NCI-H1436 treated with DMSO at 0.1 percent for 48 hours (cell line): ENCODE measurements around the gene TESMIN.

Experiments used
- DNase-seq: peaks from one replicate; lab custom pipeline; 2025; lab: John Stamatoyannopoulos, UW

TESMIN gene, protein sequence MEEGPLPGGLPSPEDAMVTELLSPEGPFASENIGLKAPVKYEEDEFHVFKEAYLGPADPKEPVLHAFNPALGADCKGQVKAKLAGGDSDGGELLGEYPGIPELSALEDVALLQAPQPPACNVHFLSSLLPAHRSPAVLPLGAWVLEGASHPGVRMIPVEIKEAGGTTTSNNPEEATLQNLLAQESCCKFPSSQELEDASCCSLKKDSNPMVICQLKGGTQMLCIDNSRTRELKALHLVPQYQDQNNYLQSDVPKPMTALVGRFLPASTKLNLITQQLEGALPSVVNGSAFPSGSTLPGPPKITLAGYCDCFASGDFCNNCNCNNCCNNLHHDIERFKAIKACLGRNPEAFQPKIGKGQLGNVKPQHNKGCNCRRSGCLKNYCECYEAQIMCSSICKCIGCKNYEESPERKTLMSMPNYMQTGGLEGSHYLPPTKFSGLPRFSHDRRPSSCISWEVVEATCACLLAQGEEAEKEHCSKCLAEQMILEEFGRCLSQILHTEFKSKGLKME

GRCh38 chr11:68751331-68751856, at the start of gene TESMIN:
Gene TESMIN (minus strand): TSS chr11:68751520. CDS start chr11:68750660, 860 bp downstream.
- DNase-seq: peak; percentile 30

GRCh38 chr11:68798221-68798813, 47.0 kb upstream of the TESMIN start:
- no peak for DNase-seq

DNA sequence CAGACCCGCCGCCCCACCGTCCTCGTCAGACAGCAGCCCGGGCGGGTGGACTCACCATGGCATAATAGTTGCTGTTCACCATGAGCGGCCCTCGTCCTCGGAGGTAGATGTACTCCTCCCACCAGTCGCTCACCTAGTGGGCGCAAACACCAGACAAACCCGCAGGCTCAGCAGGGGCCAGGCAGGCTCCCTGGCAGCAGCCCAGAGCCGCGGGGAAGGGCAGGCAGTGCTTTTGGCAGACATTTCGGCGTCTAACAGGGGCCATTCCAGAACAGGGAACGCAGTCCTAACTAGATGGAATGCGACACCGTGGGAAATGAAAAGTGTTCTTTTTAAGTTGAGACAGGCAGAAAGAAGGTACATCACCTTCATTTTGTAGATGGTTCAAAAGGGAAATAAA, 45.5 kb upstream of the TESMIN start:
- no peak for DNase-seq

DNA sequence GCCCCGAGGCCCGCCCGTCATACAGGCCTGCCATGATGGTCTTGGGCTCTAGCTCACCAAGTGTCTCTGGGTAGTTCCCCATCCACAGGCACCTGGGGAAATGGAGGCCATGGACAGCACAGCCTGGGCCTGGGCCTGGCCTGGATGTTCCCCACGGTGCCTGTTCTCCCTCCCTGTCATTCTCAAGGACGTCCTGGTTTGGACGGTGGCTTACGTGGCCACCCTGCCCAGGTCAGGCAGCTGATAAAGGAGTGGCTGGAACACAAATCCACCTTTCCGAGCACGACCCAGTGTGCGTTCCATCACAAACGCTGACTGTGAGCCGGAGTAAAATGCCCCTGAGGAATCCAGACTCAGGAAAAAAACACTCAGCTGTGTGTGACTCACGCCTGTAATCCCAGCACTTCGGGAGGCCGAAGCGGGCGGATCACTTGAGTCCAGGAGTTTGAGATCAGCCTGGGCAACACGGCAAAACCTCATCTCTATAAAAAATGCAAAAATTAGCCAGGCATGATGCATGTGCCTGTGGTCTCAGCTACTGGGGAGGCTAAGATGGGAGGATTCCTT, 41.2 kb upstream of the TESMIN start:
- no peak for DNase-seq

DNA sequence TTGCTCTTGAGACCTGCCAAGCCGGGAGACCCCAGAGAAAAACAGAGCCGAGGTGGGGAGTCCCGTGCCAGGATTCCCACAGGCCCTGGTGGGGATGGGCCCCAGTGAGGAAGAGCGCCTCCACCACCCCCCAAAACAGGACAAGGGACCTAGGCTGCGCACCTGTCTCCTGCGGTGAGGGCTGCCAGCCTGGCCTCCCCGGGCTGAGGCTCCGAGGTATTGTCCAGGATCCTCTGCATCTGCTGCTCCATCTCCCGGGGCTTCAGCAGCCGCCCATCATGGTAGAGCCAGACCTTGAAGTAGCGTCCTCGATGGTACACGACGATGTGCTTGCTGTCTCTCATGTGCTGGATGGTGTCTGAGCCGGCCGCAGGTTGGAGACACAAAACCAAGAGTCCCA, 33.3 kb upstream of the TESMIN start:
- no peak for DNase-seq

GRCh38 chr11:68783216-68783821, 32.0 kb upstream of the TESMIN start:
- no peak for DNase-seq

DNA sequence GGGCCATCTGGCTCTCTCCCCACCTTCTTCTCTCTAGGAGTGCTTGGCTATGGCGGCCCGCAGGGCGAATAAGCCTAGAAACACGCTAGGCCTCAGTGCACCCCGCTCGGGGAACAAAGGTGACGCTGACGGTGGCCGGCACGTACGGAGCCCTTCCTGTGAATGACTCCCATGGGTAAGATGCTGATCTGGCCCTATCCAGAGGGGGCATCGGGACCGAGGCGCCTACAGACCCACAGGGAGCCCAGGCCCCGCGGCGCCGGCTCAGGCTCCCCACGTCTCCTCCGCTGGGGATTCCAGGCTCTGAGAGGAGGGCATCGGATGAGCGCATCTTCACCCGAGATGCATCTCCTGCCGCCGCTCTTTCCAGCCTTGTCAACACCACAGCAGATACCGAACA, 31.4 kb upstream of the TESMIN start:
- no peak for DNase-seq

DNA sequence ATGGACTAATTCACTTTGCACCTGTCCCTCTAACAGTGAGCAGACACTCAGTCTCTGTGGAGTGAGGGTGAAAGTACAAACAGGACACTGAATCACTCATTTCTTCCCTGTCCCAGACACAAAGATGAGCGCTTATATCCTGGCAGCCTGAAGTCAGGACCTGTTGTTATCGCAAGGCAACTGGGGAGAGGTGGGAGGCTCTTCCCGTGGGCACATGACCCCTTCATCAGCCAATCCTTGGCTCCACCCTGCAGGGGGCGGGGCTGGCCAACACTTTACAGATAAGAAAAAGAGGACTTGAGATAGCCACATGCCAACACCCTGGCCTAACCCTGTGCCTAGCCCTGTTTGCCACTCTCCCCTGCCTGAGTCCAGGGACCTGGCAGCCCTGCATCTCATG, 29.5 kb upstream of the TESMIN start:
- DNase-seq: no peak

- DNase-seq: no peak
These were observed 26.9 kb upstream of the TESMIN start for GRCh38 chr11:68778205-68778604.

DNA sequence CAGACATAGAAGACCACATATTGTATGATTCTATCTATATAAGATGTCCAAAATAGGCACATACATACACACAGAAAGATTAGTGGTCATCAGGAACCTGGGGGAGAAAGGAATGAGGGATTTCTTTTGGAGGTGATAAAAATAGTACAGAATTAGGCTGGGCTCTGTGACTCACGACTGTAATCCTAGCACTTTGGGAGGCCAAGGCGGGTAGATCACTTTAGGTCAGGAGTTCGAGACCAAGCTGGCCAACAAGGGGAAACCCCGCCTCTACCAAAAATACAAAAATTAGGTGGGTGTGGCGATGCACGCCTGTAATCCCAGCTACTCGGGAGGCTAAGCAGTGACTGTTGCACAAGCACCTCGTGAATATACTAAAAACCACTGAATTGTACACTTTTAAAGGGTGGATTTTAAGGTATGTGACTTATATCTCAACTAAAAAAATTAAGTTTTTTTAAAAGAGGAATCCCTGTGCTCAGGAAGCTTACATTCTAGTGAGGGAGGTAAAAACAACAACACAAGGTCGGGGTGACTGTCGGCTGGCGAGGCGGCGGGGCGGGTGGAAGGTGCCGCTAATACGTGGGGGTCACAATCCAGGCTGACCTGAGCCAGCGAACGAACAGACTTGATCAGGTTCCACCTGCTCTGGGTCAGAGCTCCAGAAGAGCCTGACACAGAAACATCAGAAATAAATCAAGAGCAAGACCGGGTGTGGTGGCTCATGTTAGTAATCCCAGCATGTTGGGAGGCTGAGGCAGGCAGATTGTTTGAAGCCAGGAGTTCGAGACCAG, 25.3 kb upstream of the TESMIN start:
- no peak for DNase-seq

DNA sequence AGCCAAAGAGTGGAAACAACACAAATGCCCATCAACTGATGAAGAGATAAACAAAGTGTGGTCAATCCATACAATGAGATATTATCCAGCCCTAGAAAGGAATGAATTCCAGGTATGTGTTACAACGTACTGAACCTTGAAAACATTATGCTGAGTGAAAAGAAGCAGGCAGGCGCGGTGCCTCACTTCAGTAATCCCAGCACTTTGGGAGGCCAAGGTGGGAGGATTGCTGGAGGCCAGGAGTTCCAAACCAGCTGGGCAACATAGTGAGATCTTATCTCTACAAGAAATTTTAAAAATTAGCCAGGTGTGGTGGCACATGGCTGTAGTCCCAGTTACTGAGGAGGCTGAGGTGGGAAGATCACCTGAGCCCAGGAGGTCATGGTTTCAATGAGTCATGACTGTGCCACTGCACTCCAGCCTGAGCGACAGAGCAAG, 24.6 kb upstream of the TESMIN start:
- DNase-seq: no peak

DNA sequence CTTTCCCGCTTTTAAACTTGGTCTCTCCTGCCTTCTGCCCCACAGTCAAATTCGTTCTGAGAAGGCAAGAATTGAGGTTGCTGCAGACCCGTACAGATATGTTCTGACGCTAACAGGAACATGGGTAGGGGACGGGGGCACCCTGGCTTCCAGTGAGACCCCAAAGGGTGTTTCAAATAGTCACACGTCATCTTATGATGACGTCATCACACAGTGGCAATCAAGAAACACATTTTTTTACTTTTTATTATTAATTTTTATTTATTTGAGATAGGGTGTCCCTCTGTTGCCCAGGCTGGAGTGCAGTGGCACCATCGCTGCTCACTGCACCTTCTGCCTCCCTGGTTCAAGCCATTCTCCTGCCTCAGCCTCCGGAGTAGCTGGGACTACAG, 22.9 kb upstream of the TESMIN start:
- no peak for DNase-seq

- DNase-seq: no peak
These were observed 22.3 kb upstream of the TESMIN start for GRCh38 chr11:68773521-68774193.

GRCh38 chr11:68772936-68773335, 21.6 kb upstream of the TESMIN start:
- DNase-seq: no peak

DNA sequence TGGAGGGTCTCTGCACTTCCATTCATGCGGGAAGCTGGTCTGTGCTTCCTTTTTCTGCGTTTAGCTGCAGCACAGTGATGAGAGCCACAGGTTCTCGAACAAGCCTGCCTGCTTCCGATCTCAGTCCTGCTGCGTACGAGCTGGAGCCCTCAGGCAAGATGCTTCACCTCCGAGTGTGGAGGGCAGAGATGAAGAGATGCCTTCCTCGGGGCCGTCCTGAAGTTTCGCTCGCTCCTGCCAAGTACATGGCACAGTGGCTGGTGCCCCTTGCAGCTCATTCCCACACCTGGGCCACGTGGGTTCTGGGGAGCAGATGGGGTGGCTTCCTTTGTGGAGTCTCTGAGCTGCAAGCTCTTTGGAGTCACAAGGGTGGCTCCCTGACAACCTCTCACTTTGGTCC, 19.5 kb upstream of the TESMIN start:
- DNase-seq: no peak

- DNase-seq: no peak
These were observed 16.4 kb upstream of the TESMIN start for GRCh38 chr11:68767672-68768071.

- no peak for DNase-seq
These were observed 15.5 kb upstream of the TESMIN start for GRCh38 chr11:68766786-68767185.

DNA sequence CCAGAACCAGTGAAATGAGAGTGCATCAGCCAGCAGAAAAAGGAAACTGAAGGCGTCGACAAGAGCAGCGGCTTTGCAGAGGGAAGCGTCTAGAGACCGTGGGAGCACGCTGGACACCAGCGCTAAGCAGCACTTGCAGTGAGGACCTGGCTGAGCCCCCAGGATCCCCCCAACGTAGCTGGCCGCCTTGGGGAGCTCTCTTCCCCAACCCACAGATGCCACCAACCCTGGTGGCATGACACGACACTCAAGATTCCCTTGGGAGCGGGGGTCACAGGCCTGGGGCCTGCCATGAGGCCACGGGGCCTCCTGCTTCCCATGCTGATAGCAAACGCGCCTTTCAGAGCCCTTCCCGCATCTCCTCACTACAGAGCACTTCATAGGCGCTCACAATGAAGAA, 13.4 kb upstream of the TESMIN start:
- DNase-seq: no peak

GRCh38 chr11:68763926-68764657, 12.8 kb upstream of the TESMIN start:
- no peak for DNase-seq

GRCh38 chr11:68763181-68763721, 11.9 kb upstream of the TESMIN start:
- no peak for DNase-seq
